ENCODE measurements around the gene CYYR1.

CYYR1 gene

GRCh38 chr21:26423511-26423910, 149.6 kb downstream of the CYYR1 start:
- H3K27ac ChIP-seq: no peak overlapping the region

DNA sequence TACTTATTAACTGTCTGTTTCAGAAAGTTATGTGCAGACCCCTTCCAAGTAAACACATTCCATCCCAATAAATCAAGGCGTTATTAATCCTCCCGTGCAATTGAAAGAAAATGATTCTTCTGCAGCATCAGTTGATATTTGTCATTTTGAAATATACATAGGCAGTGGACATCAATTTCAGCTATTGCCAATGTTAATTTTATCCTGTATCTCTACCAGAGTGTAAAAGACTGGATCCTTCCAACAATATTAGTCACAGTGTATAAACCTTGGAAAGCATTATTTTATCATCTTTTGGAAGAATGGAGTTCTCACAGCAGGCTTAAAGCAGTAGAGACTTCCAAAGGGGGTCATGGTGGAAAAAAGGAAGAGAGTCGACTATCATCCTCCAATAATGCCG, 150.4 kb downstream of the CYYR1 start:
- H3K27ac ChIP-seq: no peak overlapping the region
- TF ChIP-seq ZFX (IDR thresholded peaks at IDR 0.05; ENCODE audit: borderline replicate concordance): no peak

More at GRCh38 chr21:26423511-26423910, 149.6 kb downstream of the CYYR1 start:
- TF ChIP-seq ZFX (IDR thresholded peaks at IDR 0.05; ENCODE audit: borderline replicate concordance): no peak
- TF ChIP-seq, protein P1, sequence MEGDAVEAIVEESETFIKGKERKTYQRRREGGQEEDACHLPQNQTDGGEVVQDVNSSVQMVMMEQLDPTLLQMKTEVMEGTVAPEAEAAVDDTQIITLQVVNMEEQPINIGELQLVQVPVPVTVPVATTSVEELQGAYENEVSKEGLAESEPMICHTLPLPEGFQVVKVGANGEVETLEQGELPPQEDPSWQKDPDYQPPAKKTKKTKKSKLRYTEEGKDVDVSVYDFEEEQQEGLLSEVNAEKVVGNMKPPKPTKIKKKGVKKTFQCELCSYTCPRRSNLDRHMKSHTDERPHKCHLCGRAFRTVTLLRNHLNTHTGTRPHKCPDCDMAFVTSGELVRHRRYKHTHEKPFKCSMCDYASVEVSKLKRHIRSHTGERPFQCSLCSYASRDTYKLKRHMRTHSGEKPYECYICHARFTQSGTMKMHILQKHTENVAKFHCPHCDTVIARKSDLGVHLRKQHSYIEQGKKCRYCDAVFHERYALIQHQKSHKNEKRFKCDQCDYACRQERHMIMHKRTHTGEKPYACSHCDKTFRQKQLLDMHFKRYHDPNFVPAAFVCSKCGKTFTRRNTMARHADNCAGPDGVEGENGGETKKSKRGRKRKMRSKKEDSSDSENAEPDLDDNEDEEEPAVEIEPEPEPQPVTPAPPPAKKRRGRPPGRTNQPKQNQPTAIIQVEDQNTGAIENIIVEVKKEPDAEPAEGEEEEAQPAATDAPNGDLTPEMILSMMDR (IDR thresholded peaks at IDR 0.05): no peak

DNA sequence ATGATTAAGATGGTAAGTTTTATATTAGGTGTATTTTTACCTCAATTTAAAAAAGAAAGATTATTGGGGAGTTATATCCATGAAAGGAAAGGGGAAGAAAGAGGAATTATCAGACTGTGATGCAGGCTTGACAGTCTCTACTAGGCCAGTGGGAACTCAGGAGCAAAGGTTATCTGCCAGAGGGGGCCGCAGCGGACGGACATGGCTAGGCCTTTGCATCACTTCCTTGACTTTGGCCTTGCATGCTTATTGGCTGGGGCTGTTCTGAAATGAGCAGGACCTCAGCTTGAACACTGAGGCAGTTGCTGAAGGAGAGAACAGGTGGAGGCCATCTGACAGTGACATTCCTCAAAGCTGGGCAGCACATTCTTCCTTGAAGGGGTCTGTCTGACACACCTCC, 150.9 kb downstream of the CYYR1 start:
- TF ChIP-seq, protein P1 (IDR thresholded peaks at IDR 0.05): no peak
- no peak for TF ChIP-seq ZFX (IDR thresholded peaks at IDR 0.05; ENCODE audit: borderline replicate concordance)

GRCh38 chr21:26421724-26422123, 151.4 kb downstream of the CYYR1 start:
- H3K27ac ChIP-seq: no peak overlapping the region
- TF ChIP-seq, protein P1 (IDR thresholded peaks at IDR 0.05): no peak
- TF ChIP-seq ZFX (IDR thresholded peaks at IDR 0.05; ENCODE audit: borderline replicate concordance): no peak

More for the DNA sequence above, 150.9 kb downstream of the CYYR1 start:
- no peak overlapping the region for H3K27ac ChIP-seq
